Endothelial cell (in vitro differentiated cells): ENCODE results near the gene KCNJ6. TPM values are rescaled to one million over a fixed set of nuclear protein-coding genes. Genes with fewer than 3 reads are reported as not detected.

ENCODE experiments used
- DNase-seq: peaks from one replicate; pipeline ENCODE4 v3.0.0; 2021; ENCODE audit warnings: low spot score
- H3K27ac Mint-ChIP-seq: one replicate; pipeline ENCODE4 v1.8.0; 2021; ENCODE audit warnings: mixed read lengths, inconsistent platforms; ENCODE audit not compliant: unreplicated experiment
- H3K27me3 Mint-ChIP-seq: one replicate; pipeline ENCODE4 v1.8.0; 2021; ENCODE audit warnings: mild to moderate bottlenecking, moderate library complexity, mixed read lengths, inconsistent platforms; ENCODE audit not compliant: unreplicated experiment
- H3K36me3 Mint-ChIP-seq: one replicate; pipeline ENCODE4 v1.8.0; 2021; ENCODE audit warnings: mild to moderate bottlenecking, low read depth, mixed read lengths, inconsistent platforms; ENCODE audit not compliant: unreplicated experiment
- H3K4me1 Mint-ChIP-seq: one replicate; pipeline ENCODE4 v1.8.0; 2021; ENCODE audit warnings: mild to moderate bottlenecking, mixed read lengths, inconsistent platforms; ENCODE audit not compliant: unreplicated experiment
- H3K4me3 Mint-ChIP-seq: one replicate; pipeline ENCODE4 v1.8.0; 2021; ENCODE audit warnings: mild to moderate bottlenecking, mixed read lengths, inconsistent platforms; ENCODE audit not compliant: unreplicated experiment
- H3K9me3 Mint-ChIP-seq: one replicate; pipeline ENCODE4 v1.8.0; 2021; ENCODE audit warnings: mixed read lengths, inconsistent platforms; ENCODE audit not compliant: unreplicated experiment
- CTCF ChIP-seq: fragments of 200-600 bp; sonication (generic); IDR thresholded peaks from one replicate; pipeline ENCODE4 v1.5.0; 2021; ENCODE audit warnings: antibody characterized with exemption; ENCODE audit not compliant: unreplicated experiment
- total RNA-seq: library from RNA; stranded (reverse); fragmentation: NEBNext Ultra II Directional; extraction: Animal tissue kit (Norgen Biotek cat#: 25700); gene quantifications from one replicate; pipeline ENCODE4 v1.2.1, GENCODE V29; 2021; ENCODE audit not compliant: unreplicated experiment

The KCNJ6 gene
- total RNA-seq, 1 donor from 2014 or later = 0.41 TPM

- DNase-seq = no peak
- peaks cover 4% of the 10 kb centered on the region for H3K9me3 Mint-ChIP-seq
These were observed 280.0 kb downstream of the KCNJ6 start for GRCh38 chr21:37636152-37636860.

GRCh38 chr21:37631319-37632117 is 284.7 kb downstream of the KCNJ6 start:
- DNase-seq = no peak
- peak overlapping the region; percentile 5 for H3K27ac Mint-ChIP-seq
- H3K36me3 Mint-ChIP-seq = peaks cover 4% of the 10 kb centered on the region
- peaks cover 4% of the 10 kb centered on the region for H3K9me3 Mint-ChIP-seq
- no peak for TF ChIP-seq CTCF
- peaks cover 5% of the 10 kb centered on the region for H3K27me3 Mint-ChIP-seq
- peaks cover 22% of the 10 kb centered on the region for H3K4me1 Mint-ChIP-seq
- H3K4me3 Mint-ChIP-seq = no peak overlapping the region

More at GRCh38 chr21:37636152-37636860, 280.0 kb downstream of the KCNJ6 start:
- Mint-ChIP-seq H3K4me3 (no peak overlapping the region), H3K4me1 (peaks cover 22% of the 10 kb centered on the region), H3K27ac (no peak overlapping the region), H3K36me3 (peaks cover 14% of the 10 kb centered on the region), H3K27me3 (peaks cover 8% of the 10 kb centered on the region)
- TF ChIP-seq CTCF = no peak

- no peak for DNase-seq
- Mint-ChIP-seq H3K4me1 (peaks cover 22% of the 10 kb centered on the region), H3K36me3 (peaks cover 4% of the 10 kb centered on the region), H3K27ac (no peak overlapping the region), H3K9me3 (peaks cover 4% of the 10 kb centered on the region), H3K4me3 (no peak overlapping the region), H3K27me3 (no peaks in the 10 kb centered on the region)
- TF ChIP-seq CTCF = no peak
These were observed 285.4 kb downstream of the KCNJ6 start for GRCh38 chr21:37630872-37631271.

GRCh38 chr21:37628362-37628761 is 287.9 kb downstream of the KCNJ6 start:
- Mint-ChIP-seq H3K4me1 (peaks cover 32% of the 10 kb centered on the region), H3K4me3 (no peak overlapping the region), H3K9me3 (no peaks in the 10 kb centered on the region), H3K27ac (no peak overlapping the region), H3K36me3 (no peaks in the 10 kb centered on the region), H3K27me3 (no peaks in the 10 kb centered on the region)
- no peak for DNase-seq
- TF ChIP-seq CTCF = no peak

- no peak for TF ChIP-seq CTCF
- Mint-ChIP-seq H3K4me1 (peaks cover 40% of the 10 kb centered on the region), H3K27ac (peak overlapping the region; percentile 17), H3K36me3 (no peaks in the 10 kb centered on the region), H3K27me3 (no peaks in the 10 kb centered on the region), H3K9me3 (no peaks in the 10 kb centered on the region), H3K4me3 (peak overlapping the region; percentile 33)
- no peak for DNase-seq
These were observed 288.7 kb downstream of the KCNJ6 start for GRCh38 chr21:37627561-37627960.
